ENCODE measurements around the gene SPPL3. TPM values are rescaled to one million over a fixed set of nuclear protein-coding genes. Genes with fewer than 3 reads are reported as not detected.

The SPPL3 gene
- total RNA-seq, 1 donor from 2014 or later: 67.6 TPM

DNA sequence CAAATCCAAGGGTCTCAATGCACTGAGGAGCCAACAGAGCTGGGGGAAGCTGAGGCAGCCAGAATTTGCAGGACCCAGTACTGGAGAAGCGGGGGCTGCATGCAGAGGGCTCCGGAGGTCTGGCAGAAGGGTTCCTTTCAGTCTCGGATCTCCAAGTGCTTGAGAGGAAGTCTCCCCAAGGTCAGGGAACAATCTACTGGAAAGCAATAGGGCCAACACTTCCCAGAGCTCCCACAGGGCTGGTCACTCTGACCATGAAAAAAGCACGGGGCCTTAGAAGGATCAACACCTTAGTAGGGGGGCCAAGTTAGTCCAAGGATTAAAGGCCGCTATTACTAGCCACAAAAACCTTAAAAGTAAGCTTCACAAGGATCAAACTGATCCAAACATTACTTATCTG is 31.7 kb downstream of the SPPL3 start:
- Mint-ChIP-seq H3K36me3 (peaks cover 11% of the 10 kb centered on the region), H3K9me3 (no peaks in the 10 kb centered on the region), H3K27me3 (no peaks in the 10 kb centered on the region), H3K4me1 (ENCODE audit: unreplicated experiment) (peaks cover 16% of the 10 kb centered on the region), H3K4me3 (no peak overlapping the region), H3K27ac (no peak overlapping the region)
- DNase-seq (ENCODE audit: extremely low spot score, unreplicated experiment): no peak
- TF ChIP-seq, protein P1, sequence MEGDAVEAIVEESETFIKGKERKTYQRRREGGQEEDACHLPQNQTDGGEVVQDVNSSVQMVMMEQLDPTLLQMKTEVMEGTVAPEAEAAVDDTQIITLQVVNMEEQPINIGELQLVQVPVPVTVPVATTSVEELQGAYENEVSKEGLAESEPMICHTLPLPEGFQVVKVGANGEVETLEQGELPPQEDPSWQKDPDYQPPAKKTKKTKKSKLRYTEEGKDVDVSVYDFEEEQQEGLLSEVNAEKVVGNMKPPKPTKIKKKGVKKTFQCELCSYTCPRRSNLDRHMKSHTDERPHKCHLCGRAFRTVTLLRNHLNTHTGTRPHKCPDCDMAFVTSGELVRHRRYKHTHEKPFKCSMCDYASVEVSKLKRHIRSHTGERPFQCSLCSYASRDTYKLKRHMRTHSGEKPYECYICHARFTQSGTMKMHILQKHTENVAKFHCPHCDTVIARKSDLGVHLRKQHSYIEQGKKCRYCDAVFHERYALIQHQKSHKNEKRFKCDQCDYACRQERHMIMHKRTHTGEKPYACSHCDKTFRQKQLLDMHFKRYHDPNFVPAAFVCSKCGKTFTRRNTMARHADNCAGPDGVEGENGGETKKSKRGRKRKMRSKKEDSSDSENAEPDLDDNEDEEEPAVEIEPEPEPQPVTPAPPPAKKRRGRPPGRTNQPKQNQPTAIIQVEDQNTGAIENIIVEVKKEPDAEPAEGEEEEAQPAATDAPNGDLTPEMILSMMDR (conservative IDR thresholded peaks at IDR 0.05): no peak

GRCh38 chr12:120870415-120870814 is 33.7 kb downstream of the SPPL3 start:
- no peaks in the 10 kb centered on the region for H3K27me3 Mint-ChIP-seq
- H3K36me3 Mint-ChIP-seq: no peaks in the 10 kb centered on the region
- TF ChIP-seq, protein P1 (conservative IDR thresholded peaks at IDR 0.05): no peak
- no peak for DNase-seq (ENCODE audit: extremely low spot score, unreplicated experiment)
- H3K4me3 Mint-ChIP-seq: no peak overlapping the region
- H3K9me3 Mint-ChIP-seq: no peaks in the 10 kb centered on the region
- peaks cover 16% of the 10 kb centered on the region for H3K4me1 Mint-ChIP-seq (ENCODE audit: unreplicated experiment)
- no peak overlapping the region for H3K27ac Mint-ChIP-seq

DNA sequence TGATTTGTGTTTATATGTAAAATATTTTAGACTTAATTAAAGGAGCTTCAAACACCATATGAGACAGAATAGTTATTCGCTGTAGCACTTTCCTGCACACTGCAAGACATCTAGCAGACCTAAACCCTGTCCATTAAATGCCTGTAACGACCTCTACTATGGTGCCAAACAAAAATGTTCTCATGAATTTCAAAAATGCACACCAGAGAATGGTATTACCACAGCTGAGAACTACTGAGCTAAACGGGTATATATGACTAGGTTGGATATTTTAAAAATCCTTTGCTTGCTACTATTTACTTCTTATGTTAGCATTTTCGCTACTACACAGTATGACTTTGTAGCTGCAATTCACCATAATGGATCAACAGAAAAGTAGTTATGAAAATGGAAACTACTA is 34.8 kb downstream of the SPPL3 start:
- TF ChIP-seq, protein P1 (conservative IDR thresholded peaks at IDR 0.05): no peak
- H3K4me1 Mint-ChIP-seq (ENCODE audit: unreplicated experiment): peaks cover 24% of the 10 kb centered on the region
- H3K9me3 Mint-ChIP-seq: no peaks in the 10 kb centered on the region
- H3K27ac Mint-ChIP-seq: no peak overlapping the region
- H3K36me3 Mint-ChIP-seq: no peaks in the 10 kb centered on the region
- H3K27me3 Mint-ChIP-seq: no peaks in the 10 kb centered on the region
- no peak overlapping the region for H3K4me3 Mint-ChIP-seq
- DNase-seq (ENCODE audit: extremely low spot score, unreplicated experiment): no peak

- H3K4me1 Mint-ChIP-seq (ENCODE audit: unreplicated experiment): peaks cover 11% of the 10 kb centered on the region
- peaks cover 8% of the 10 kb centered on the region for H3K36me3 Mint-ChIP-seq
- no peak for DNase-seq (ENCODE audit: extremely low spot score, unreplicated experiment)
- H3K9me3 Mint-ChIP-seq: no peaks in the 10 kb centered on the region
- H3K27ac Mint-ChIP-seq: no peak overlapping the region
- TF ChIP-seq, protein P1 (conservative IDR thresholded peaks at IDR 0.05): no peak
- no peak overlapping the region for H3K4me3 Mint-ChIP-seq
- no peaks in the 10 kb centered on the region for H3K27me3 Mint-ChIP-seq
These were observed 38.0 kb downstream of the SPPL3 start for GRCh38 chr12:120866108-120866507.

DNA sequence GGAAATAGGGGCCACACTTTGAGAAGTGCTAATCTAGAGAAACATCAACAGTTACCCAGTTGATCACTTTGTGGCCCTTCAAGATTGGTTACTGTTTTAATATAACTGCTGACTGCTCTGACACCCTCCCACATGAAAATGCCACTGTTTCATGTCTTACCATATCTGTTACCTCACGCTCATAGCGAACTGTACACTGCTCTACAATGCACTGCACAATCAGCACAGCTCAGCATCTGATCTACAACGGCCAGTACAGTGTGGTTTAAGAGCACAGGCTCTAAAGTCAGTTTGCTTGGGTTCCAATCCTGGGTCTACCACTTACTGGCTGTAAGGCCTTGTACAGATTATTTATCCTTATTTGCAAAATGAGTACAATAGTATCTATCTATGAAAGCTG is 39.1 kb downstream of the SPPL3 start:
- no peak overlapping the region for H3K4me3 Mint-ChIP-seq
- no peak overlapping the region for H3K27ac Mint-ChIP-seq
- TF ChIP-seq, protein P1 (conservative IDR thresholded peaks at IDR 0.05): no peak
- no peak for DNase-seq (ENCODE audit: extremely low spot score, unreplicated experiment)
- H3K4me1 Mint-ChIP-seq (ENCODE audit: unreplicated experiment): peaks cover 11% of the 10 kb centered on the region
- H3K27me3 Mint-ChIP-seq: no peaks in the 10 kb centered on the region
- peaks cover 8% of the 10 kb centered on the region for H3K36me3 Mint-ChIP-seq
- H3K9me3 Mint-ChIP-seq: no peaks in the 10 kb centered on the region

DNA sequence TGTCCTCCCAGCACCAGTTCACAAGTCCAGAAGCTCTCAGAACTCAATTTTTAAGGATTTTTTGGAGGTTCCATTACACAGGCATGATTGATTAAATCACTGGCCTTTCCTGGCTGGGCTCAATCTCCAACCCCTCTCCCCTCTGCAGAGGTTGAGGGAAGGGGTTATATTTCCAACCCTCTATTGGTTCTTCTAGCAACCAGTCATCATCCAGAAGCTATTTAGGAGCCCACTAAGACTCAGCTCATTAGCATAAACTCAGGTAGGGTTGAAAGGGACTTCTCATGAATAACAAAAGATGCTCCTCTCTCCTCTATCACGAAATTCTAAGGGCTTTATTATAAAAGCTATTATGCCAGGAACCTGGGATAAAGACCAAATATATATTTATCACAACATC is 41.5 kb downstream of the SPPL3 start:
- no peak overlapping the region for H3K27ac Mint-ChIP-seq
- no peak for DNase-seq (ENCODE audit: extremely low spot score, unreplicated experiment)
- peaks cover 18% of the 10 kb centered on the region for H3K36me3 Mint-ChIP-seq
- peaks cover 8% of the 10 kb centered on the region for H3K4me1 Mint-ChIP-seq (ENCODE audit: unreplicated experiment)
- no peaks in the 10 kb centered on the region for H3K9me3 Mint-ChIP-seq
- H3K27me3 Mint-ChIP-seq: no peaks in the 10 kb centered on the region
- no peak overlapping the region for H3K4me3 Mint-ChIP-seq
- TF ChIP-seq, protein P1 (conservative IDR thresholded peaks at IDR 0.05): no peak
